SU-DHL-6 (cell line): ENCODE data around the gene THRA.

Experiments
- EZH2phosphoT487 ChIP-seq: fragments of 200-600 bp; sonication (generic), shearing (Covaris generic); conservative IDR thresholded peaks from 2 replicates; pipeline ENCODE4 v1.6.1; 2018; ENCODE audit warnings: mild to moderate bottlenecking, antibody characterized with exemption, low read length, moderate library complexity, mixed read lengths
- TF ChIP-seq, protein P1 (sequence below): fragments of 200-600 bp; sonication (generic); IDR thresholded peaks from one replicate; pipeline ENCODE4 v1.5.1; 2017; ENCODE audit warnings: antibody characterized with exemption, mild to moderate bottlenecking, low read length, moderate library complexity; ENCODE audit not compliant: insufficient read depth, poor library complexity, severe bottlenecking

- TF ChIP-seq, protein P1, sequence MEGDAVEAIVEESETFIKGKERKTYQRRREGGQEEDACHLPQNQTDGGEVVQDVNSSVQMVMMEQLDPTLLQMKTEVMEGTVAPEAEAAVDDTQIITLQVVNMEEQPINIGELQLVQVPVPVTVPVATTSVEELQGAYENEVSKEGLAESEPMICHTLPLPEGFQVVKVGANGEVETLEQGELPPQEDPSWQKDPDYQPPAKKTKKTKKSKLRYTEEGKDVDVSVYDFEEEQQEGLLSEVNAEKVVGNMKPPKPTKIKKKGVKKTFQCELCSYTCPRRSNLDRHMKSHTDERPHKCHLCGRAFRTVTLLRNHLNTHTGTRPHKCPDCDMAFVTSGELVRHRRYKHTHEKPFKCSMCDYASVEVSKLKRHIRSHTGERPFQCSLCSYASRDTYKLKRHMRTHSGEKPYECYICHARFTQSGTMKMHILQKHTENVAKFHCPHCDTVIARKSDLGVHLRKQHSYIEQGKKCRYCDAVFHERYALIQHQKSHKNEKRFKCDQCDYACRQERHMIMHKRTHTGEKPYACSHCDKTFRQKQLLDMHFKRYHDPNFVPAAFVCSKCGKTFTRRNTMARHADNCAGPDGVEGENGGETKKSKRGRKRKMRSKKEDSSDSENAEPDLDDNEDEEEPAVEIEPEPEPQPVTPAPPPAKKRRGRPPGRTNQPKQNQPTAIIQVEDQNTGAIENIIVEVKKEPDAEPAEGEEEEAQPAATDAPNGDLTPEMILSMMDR: no peak
- no peak for TF ChIP-seq EZH2phosphoT487
Observed at GRCh38 chr17:40105861-40106759, 43.3 kb downstream of the THRA start.
